Measurements from ENCODE around the gene SRSF8.
"Not testable (repeated sequence)": the region's sequence is repeated elsewhere in the genome, so short reads cannot be mapped to it uniquely, and the experiment has no call there.

SRSF8 gene

GRCh38 chr11:95093548-95093947 lies 26.8 kb downstream of the SRSF8 start:
- in situ Hi-C loops (cut with MboI; ENCODE audit: low sequenced_read_pairs): no loop called here

DNA sequence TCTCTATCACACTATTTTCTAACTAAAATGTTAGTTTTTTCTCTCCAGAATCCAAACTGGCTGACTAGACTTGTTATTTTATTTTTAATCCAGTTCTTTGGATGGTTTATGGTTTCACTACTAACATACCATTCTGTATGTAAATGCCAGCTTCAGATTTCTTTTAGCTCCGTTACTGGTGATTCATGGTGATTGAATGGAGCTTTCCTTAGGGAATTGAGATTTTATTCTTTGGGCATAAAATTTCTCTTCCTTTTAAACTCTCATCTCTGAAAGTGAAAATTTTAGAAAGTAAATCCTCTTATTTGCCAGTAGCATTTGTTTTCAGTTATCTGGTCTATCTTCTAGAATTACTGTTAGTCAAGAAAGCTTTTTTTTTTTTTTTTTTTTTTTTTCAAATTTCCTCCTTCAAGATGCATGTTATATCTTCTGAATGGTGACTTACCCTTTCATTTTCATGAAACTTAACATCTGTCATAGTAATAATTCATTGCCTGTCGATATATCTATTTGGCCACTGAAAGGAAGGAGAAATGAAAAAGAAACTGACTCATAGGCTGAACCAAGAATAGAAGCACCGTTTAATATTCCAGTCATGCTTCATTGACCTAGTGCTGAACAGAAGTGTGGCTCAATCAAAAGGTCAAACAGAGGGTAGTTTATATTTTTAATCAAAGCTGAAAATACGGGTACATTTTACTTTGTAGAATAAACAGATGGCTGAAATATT lies 29.3 kb downstream of the SRSF8 start:
- in situ Hi-C loops (cut with MboI; ENCODE audit: low sequenced_read_pairs): no loop called here

DNA sequence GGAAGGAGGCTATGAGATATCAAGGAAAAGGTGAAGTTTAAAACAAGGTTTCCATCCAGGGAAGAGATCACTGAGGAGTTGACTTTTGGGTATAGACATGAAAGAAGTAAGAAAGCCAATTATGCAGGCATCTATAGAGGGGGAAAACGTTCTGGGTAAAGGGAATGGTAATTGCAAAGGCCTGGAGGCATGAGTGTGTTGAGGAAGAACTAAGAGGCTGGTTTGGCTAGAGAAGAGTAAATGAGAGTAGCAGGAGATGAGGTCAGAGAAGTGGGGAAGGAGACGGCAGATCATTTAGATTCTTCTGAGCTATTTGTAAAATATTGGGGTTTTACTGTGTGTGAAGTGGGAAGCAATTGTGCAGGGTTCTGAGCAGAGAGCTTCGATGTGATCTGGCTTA lies 30.5 kb downstream of the SRSF8 start:
- in situ Hi-C loops (cut with MboI; ENCODE audit: low sequenced_read_pairs): no loop called here

GRCh38 chr11:95098826-95099225 lies 32.1 kb downstream of the SRSF8 start:
- in situ Hi-C loops (cut with MboI; ENCODE audit: low sequenced_read_pairs): no loop called here

- in situ Hi-C loops (cut with MboI; ENCODE audit: low sequenced_read_pairs): no loop called here
Measured at GRCh38 chr11:95100191-95100648, 33.5 kb downstream of the SRSF8 start.

DNA sequence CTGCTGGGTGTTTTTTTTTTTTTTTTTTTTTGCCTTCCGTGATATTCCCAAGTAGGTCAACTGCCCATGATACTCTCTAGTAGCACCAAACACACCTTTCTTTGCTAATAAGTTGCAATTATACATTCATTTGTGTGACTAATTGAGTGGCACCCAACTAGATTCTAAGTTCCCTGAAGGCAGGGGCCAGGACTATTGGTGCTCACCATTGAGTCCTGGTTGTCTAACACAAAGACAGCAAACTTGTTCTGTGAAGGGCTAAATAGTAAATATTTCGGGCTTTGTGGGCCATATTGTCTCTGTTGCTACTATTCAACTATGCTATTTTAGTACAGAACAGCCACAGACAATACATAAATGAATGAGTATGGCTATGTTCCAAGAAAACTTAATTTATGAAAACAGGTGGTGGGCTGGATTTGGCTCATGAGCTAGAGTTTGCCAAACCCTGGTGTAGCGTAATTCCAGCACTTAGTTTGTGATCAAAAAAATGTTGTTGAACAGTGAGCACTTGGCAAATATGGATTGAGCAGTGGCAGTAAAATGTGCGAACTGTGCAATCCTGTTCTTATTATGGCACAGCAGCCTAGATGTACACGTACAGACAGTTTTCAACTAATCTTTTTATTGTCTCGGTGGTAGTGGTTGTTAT lies 34.3 kb downstream of the SRSF8 start:
- in situ Hi-C loops (cut with MboI; ENCODE audit: low sequenced_read_pairs): no loop called here

DNA sequence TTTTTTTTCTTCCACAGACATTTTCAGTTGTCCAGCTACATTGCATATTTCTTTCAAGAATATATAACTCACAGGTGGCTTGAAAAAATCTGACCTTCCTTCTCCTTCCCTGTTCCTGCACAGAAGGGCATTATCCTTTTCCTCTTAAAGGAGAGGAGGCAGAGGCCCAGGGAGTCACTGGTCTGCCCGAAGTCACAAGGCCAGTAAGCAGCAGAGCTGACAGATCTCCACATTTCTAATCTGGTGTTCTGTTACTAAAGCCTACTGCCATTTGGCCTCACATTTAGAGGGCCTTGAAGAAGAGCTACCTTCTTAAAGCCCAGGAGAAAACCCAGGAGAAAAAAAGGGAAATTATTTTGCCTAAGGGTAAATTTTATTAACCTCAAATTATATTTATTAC lies 35.2 kb downstream of the SRSF8 start:
- in situ Hi-C loops (cut with MboI; ENCODE audit: low sequenced_read_pairs): no loop called here

- in situ Hi-C loops (cut with MboI; ENCODE audit: low sequenced_read_pairs): no loop called here
Measured at GRCh38 chr11:95102733-95103132, 36.0 kb downstream of the SRSF8 start.

DNA sequence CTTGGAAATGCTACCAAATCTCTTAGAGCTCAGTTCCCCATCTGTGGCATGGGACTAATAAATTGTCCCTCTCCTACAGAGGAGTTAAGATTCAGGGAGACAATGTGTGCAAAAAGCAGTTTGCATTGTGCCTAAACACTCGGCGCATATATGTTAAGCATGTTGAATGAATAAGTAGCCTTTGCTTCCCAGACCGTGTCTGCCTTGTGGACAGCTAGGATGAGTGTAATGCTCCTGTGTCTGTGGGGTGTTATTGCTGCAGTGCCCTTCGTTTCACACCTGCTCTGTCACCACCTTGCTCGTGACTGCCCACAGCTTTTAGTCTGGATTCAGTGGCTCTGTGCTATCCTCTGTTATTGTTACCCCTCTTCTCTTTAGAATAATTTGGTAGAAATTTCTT lies 37.0 kb downstream of the SRSF8 start:
- in situ Hi-C loops (cut with MboI; ENCODE audit: low sequenced_read_pairs): no loop called here

DNA sequence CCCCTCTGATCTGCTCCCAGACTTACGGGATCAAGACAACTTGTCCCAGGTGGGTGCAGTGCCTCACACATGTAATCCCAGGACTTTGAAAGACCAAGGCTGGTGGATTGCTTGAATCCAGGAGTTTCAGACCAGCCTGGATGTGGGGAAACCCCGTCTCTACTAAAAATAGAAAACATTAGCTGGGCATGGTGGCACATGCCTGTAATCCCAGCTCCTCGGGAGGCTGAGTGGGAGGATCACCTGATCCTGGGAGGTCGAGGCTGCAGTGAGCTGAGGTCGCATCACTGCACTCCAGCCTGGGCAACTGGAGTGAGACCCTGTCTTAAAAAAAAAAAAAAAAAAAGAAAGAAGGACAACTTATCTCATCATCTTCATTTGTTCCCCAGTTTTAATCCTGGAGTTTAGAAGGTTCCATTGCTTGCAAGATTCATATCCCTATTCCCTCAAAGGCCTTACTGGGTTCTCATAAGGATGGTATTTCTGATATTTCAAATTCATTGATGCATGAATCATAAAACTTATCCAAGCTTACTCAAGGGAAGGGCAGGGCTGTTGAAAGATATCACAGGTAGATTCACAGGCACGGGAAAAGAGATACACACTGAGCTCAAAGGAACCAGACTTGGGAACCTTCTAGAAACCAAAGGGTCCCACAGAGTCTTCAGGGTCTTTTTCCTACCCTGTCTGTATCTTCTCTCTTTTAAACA lies 37.6 kb downstream of the SRSF8 start:
- in situ Hi-C loops (cut with MboI; ENCODE audit: low sequenced_read_pairs): no loop called here

DNA sequence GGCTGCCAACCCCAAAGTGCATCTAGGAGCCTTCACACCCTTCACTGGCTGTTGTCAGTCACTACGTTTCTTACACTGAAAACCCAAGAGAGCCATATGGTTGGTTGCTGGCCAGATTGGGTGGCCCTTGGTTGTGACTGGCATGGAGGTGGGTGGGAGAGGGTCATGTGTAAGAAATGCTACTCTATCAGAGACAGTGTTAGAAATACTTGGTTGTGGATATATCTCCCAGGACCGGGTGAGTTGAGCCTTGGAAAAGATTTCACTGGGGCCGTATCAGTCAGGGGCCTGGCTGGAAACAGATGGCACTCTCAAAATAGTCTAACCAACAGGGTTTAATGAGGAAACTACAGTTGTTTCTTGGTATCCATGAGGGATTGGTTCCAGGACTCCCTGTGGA lies 38.1 kb downstream of the SRSF8 start:
- in situ Hi-C loops (cut with MboI; ENCODE audit: low sequenced_read_pairs): no loop called here

DNA sequence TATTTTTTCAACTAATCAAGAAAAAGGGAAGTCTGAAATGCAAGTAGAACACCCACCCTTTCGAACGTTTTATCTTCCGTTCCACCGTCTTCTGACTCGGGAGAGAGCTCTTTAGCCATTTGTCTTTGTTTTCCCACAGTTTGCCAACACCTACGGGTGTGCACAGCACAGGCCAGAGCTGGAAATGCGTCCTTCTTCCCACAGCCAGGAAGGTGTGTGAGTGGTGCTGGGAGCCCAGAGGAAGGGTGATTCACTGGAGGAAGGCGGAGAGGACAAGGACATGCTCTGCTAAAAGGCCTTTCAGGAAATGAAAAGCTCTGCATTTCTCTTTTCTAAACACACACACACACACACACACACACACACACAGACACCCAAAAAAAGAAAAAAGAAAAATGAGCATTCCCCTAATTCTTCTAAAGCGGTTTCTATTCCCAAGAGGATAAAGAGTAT lies 41.5 kb downstream of the SRSF8 start:
- in situ Hi-C loops (cut with MboI; ENCODE audit: low sequenced_read_pairs): no loop called here

GRCh38 chr11:95108671-95109551 lies 42.2 kb downstream of the SRSF8 start:
- in situ Hi-C loops (cut with MboI; ENCODE audit: low sequenced_read_pairs): no loop called here

DNA sequence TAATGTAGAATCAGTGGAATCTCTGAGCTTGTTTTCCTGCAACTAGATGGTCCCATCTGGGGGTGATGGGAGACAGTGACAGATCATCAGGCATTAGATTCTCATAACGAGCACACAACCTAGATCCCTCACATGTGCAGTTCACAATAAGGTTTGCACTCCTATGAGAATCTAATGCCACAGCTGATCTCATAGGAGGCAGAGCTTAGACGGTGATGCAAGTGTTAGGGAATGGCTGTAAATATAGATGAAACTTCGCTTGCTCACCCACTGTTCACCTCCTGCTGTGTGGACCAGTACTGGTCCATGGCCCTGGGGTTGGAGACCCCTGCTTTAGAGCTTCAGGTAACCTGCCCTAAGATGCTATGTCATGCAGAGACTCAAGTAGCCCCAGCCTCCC lies 44.8 kb downstream of the SRSF8 start:
- in situ Hi-C loops (cut with MboI; ENCODE audit: low sequenced_read_pairs): not testable (repeated sequence)

GRCh38 chr11:95111923-95112540 lies 45.3 kb downstream of the SRSF8 start:
- in situ Hi-C loops (cut with MboI; ENCODE audit: low sequenced_read_pairs): no loop called here

DNA sequence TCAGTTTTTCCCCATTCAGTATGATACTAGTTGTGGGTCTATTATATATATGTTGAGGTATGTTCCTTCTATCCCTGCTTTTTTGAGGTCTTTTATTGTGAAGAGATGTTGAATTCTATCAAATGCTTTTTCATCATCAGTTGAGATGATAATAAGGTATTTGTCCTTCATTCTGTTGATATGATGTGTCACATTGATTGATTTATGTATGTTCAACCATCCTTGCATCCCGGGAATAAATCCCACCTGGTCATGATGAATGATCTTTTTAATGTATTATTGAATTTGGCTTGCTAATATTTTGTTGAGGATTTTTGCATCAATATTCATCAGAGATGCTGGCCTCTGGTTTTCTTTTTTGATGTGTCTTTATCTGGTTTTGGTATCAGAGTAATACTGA lies 48.9 kb downstream of the SRSF8 start:
- in situ Hi-C loops (cut with MboI; ENCODE audit: low sequenced_read_pairs): no loop called here

DNA sequence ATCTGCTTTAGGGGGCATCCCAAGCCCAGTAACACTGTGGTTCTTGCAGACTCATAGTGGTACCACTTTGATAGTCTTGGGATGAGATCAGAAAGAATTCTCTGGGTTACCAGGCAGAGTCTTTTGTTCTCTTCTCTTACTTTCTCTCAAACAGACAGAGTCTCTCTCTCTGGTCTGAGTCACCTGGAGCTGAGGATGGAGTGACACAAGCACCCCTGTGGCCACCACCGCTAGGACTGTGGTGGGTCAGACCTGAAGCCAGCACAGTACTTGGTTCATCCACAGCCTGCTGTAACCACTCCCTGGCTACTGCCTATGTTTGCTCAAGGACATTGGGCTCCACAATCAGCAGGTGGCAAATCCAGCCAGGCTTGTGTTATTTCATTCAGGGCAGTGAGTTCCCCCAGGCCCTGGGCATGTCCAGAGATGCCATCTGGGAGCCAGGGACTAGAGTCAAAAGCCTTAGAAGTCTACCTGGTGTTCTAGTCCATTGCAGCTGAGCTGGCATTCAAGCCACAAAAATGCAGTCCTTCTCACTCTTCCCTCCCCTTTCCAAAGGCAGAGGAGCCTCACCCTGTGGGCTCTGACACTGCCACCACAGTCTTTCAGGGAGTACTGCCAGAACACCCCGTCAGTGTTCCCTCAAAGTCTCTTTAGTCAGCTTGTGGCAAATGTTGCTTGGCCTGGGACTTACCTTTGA lies 52.8 kb downstream of the SRSF8 start:
- in situ Hi-C loops (cut with MboI; ENCODE audit: low sequenced_read_pairs): no loop called here

Measured in HL-60/S4 (cell line).